HCT116 (cell line): Measurements from ENCODE around the gene PTGDS. TPM values are rescaled to one million over a fixed set of nuclear protein-coding genes. Genes with fewer than 3 reads are reported as not detected.

ENCODE experiments used
- ATAC-seq: fragments of 200-7000 bp; cut with Tn5 transposase; 2 replicates; pipeline ENCODE4 v1.9.1; 2020; ENCODE audit warnings: mild to moderate bottlenecking, moderate library complexity
- BruUV-seq: library from RNA; stranded (reverse); fragments of 400-500 nt; replicated peaks from 2 replicates; lab custom pipeline; 2021; lab: Mats Ljungman, UMichigan
- CTCF ChIA-PET: fragments of 300-600 bp; sonication (Branson Sonifier 250); formaldehyde crosslinking; loops from one replicate; lab custom pipeline; 2021; ENCODE audit warnings: antibody characterized with exemption; lab: Charles Lee
- POLR2A ChIA-PET: fragments of 300-600, 350-600 bp; sonication (Branson Sonifier 250); formaldehyde crosslinking; loops from one replicate; lab custom pipeline; 2021; ENCODE audit warnings: antibody characterized with exemption; lab: Charles Lee
- RAD21 ChIA-PET, 2 experiments: fragments of 300-600 bp; sonication (Branson Sonifier 250); formaldehyde crosslinking; loops; one replicate each; lab custom pipeline; 2023; ENCODE audit warnings: low total read pairs in 2 of 2; ENCODE audit not compliant: uncharacterized antibody in 2 of 2, unreplicated experiment in 2 of 2, low non-redundant PET in 1 of 2; lab: Charles Lee
- DNase-seq: peaks from one replicate; pipeline ENCODE4 v3.0.0-alpha.2; 2010; ENCODE audit warnings: low read depth, low spot score
- H2AFZ ChIP-seq: fragments of 200-600 bp; shearing (Covaris generic), sonication (generic); 2 replicates; pipeline ENCODE4 v1.6.1; 2017; ENCODE audit warnings: low read depth, mixed run types, mixed read lengths, antibody characterized with exemption, low read length; ENCODE audit not compliant: poor library complexity, severe bottlenecking
- H3K27ac ChIP-seq: 2 replicates; pipeline ENCODE4 v1.5.1; 2012; ENCODE audit warnings: low read depth, low read length
- H3K27me3 ChIP-seq: fragments of 200-600 bp; sonication (generic); 2 replicates; pipeline ENCODE4 v1.6.1; 2016; ENCODE audit warnings: mixed run types, low read length, mixed read lengths; ENCODE audit not compliant: insufficient read depth
- H3K36me3 ChIP-seq, 2 experiments: fragments of 200-500 bp in 1 of 2; fragments of 200-600 bp in 1 of 2; sonication (Bioruptor generic) in 1 of 2; sonication (generic) in 1 of 2; 2 replicates each; pipeline versions ENCODE4 v1.5.1 to v1.6.1; 2014 to 2016; ENCODE audit warnings: low read length in 2 of 2, inconsistent platforms in 1 of 2, mixed read lengths in 1 of 2, mixed run types in 1 of 2; ENCODE audit not compliant: insufficient read depth in 2 of 2, control insufficient read depth in 1 of 2
- H3K4me1 ChIP-seq, 2 experiments: fragments of 200-600 bp in 1 of 2; sonication (generic) in 1 of 2; 2 replicates each; pipeline versions ENCODE4 v1.5.1 to v1.6.1; 2012 to 2017; ENCODE audit warnings: low read length in 2 of 2, inconsistent platforms in 1 of 2, mild to moderate bottlenecking in 1 of 2, mixed read lengths in 1 of 2, mixed run types in 1 of 2, moderate library complexity in 1 of 2; ENCODE audit not compliant: insufficient read depth in 2 of 2, control insufficient read depth in 1 of 2
- H3K4me2 ChIP-seq: fragments of 200-600 bp; sonication (generic); 2 replicates; pipeline ENCODE4 v1.6.1; 2017; ENCODE audit warnings: mixed run types, low read length, mixed read lengths
- H3K4me3 ChIP-seq, 2 experiments: fragments of 200-600 bp in 1 of 2; sonication (generic) in 1 of 2; replicated peaks in 1 of 2; 2 replicates each; pipeline ENCODE4 v1.5.1; 2011 to 2016; ENCODE audit warnings: low read length in 2 of 2, control low read depth in 1 of 2, low read depth in 1 of 2, mild to moderate bottlenecking in 1 of 2, mixed read lengths in 1 of 2, mixed run types in 1 of 2
- H3K79me2 ChIP-seq: fragments of 200-600 bp; sonication (generic); 2 replicates; pipeline ENCODE4 v1.6.1; 2017; ENCODE audit warnings: mild to moderate bottlenecking, mixed run types, low read length, moderate library complexity, mixed read lengths; ENCODE audit not compliant: insufficient read depth
- H3K9ac ChIP-seq: fragments of 200-600 bp; sonication (generic); 2 replicates; pipeline ENCODE4 v1.6.1; 2016; ENCODE audit warnings: low read length, mixed read lengths
- H3K9me2 ChIP-seq: fragments of 200-600 bp; sonication (generic), shearing (Covaris generic); 2 replicates; pipeline ENCODE4 v1.6.1; 2017; ENCODE audit warnings: mixed run types, mild to moderate bottlenecking, moderate library complexity; ENCODE audit not compliant: insufficient read depth
- H3K9me3 ChIP-seq, 2 experiments: fragments of 200-500 bp in 1 of 2; fragments of 200-600 bp in 1 of 2; sonication (Bioruptor generic) in 1 of 2; sonication (generic) in 1 of 2; 2 replicates each; pipeline ENCODE4 v1.6.1; 2014 to 2017; ENCODE audit warnings: low read length in 2 of 2, mixed read lengths in 2 of 2, inconsistent platforms in 1 of 2, low read depth in 1 of 2, mild to moderate bottlenecking in 1 of 2, mixed run types in 1 of 2, moderate library complexity in 1 of 2; ENCODE audit not compliant: control insufficient read depth in 1 of 2, insufficient read depth in 1 of 2
- H4K20me1 ChIP-seq: fragments of 200-600 bp; sonication (generic), shearing (Covaris generic); 2 replicates; pipeline ENCODE4 v1.6.1; 2017; ENCODE audit warnings: mixed run types, mild to moderate bottlenecking, moderate library complexity; ENCODE audit not compliant: insufficient read depth
- ATF3 ChIP-seq: IDR thresholded peaks from 2 replicates; pipeline ENCODE4 v1.6.1; 2012
- CBX3 ChIP-seq: IDR thresholded peaks from 2 replicates; pipeline ENCODE4 v1.6.1; 2012; ENCODE audit warnings: low read depth
- EGR1 ChIP-seq: IDR thresholded peaks from 2 replicates; pipeline ENCODE4 v1.6.1; 2012; ENCODE audit warnings: low read depth
- ELF1 ChIP-seq: IDR thresholded peaks from 2 replicates; pipeline ENCODE4 v1.6.1; 2012; ENCODE audit warnings: low read depth, borderline replicate concordance
- EZH2 ChIP-seq: fragments of 200-600 bp; sonication (generic); IDR thresholded peaks from 2 replicates; pipeline ENCODE4 v1.6.1; 2017; ENCODE audit warnings: antibody characterized with exemption, mixed run types
- EZH2phosphoT487 ChIP-seq: fragments of 200-600 bp; IDR thresholded peaks from 2 replicates; pipeline ENCODE4 v1.6.1; 2018; ENCODE audit warnings: antibody characterized with exemption, borderline replicate concordance
- FOSL1 ChIP-seq: IDR thresholded peaks from 2 replicates; pipeline ENCODE4 v1.6.1; 2012; ENCODE audit warnings: low read depth
- JUND ChIP-seq: IDR thresholded peaks from 2 replicates; pipeline ENCODE4 v1.6.1; 2012
- POLR2A ChIP-seq: IDR thresholded peaks from 2 replicates; pipeline ENCODE4 v1.7.0; 2011; ENCODE audit warnings: borderline replicate concordance; ENCODE audit not compliant: insufficient read depth, insufficient read length; ENCODE audit errors: extremely low read depth
- REST ChIP-seq: IDR thresholded peaks from 2 replicates; pipeline ENCODE4 v1.6.1; 2012; ENCODE audit warnings: low read depth
- SIN3A ChIP-seq: IDR thresholded peaks from 2 replicates; pipeline ENCODE4 v1.6.1; 2012; ENCODE audit warnings: low read depth
- SP1 ChIP-seq: IDR thresholded peaks from 2 replicates; pipeline ENCODE4 v1.6.1; 2012; ENCODE audit warnings: low read depth
- SRF ChIP-seq: IDR thresholded peaks from 2 replicates; pipeline ENCODE4 v1.6.1; 2012; ENCODE audit warnings: low read depth
- TCF7L2 ChIP-seq: IDR thresholded peaks from 2 replicates; pipeline ENCODE4 v1.7.0; 2011; ENCODE audit warnings: borderline replicate concordance, inconsistent platforms; ENCODE audit not compliant: insufficient read depth, insufficient read length; ENCODE audit errors: extremely low read depth
- YY1 ChIP-seq: IDR thresholded peaks from 2 replicates; pipeline ENCODE4 v1.6.1; 2011; ENCODE audit warnings: low read length, low read depth, moderate library complexity, mild to moderate bottlenecking; ENCODE audit not compliant: insufficient replicate concordance; ENCODE audit errors: extremely low read depth
- ZBTB33 ChIP-seq: IDR thresholded peaks from 2 replicates; pipeline ENCODE4 v1.6.1; 2011; ENCODE audit warnings: mild to moderate bottlenecking, low read length, moderate library complexity; ENCODE audit not compliant: insufficient replicate concordance; ENCODE audit errors: extremely low read depth
- ZFX ChIP-seq: fragments of 450-650 bp; IDR thresholded peaks from 2 replicates; pipeline ENCODE4 v1.6.1; 2017
- ZNF274 ChIP-seq: fragments of 200-500 bp; sonication (Bioruptor generic); IDR thresholded peaks from 2 replicates; pipeline ENCODE4 v1.6.1; 2014; ENCODE audit warnings: mild to moderate bottlenecking, low read depth, low read length, inconsistent platforms
- intact Hi-C: fragments of 100-400 bp; cut with micrococcal nuclease; formaldehyde crosslinking; loops from 2 replicates; pipeline ENCODE4 v1.10.0; 2022
- total RNA-seq: library from RNA; stranded (reverse); gene quantifications from one replicate; pipeline ENCODE4 v1.2.1, GENCODE V29; 2021; ENCODE audit not compliant: unreplicated experiment

Gene PTGDS
- total RNA-seq, 1 experiment from 2014 or later, result 3.1 TPM

GRCh38 chr9:137026828-137027227 is 49.5 kb downstream of the PTGDS start:
- Histone ChIP-seq H3K4me3 (peak overlapping the region; percentile 63 to 87), H2AFZ (no peak overlapping the region), H3K27ac (peak overlapping the region; percentile 85), H3K27me3 (no peaks in the 10 kb centered on the region), H3K9me2 (no peaks in the 10 kb centered on the region), H3K9me3 (no peaks in the 10 kb centered on the region), H3K4me2 (peak overlapping the region; percentile 100), H3K79me2 (peaks cover 31% of the 10 kb centered on the region), H3K4me1 (peaks cover 37 to 58% of the 10 kb centered on the region in 2 experiments), H3K36me3 (no peaks in the 10 kb centered on the region), H3K9ac (peak overlapping the region; percentile 93), H4K20me1 (no peaks in the 10 kb centered on the region)
- ChIA-PET RAD21 (no interaction called here), CTCF (interaction anchor here (0.7 to 1.7 kb wide), 3 partner anchors 20 to 268 kb away, joined by 3 to 5 read pairs (median 4); partner anchors contain the start of genes LCN8 and NPDC1), POLR2A (no interaction called here)
- BruUV-seq, result TSS peak; percentile 40
- intact Hi-C loops, result loop anchor here (5.0 kb wide), 1 partner anchor 180 kb away; the partner anchor contains the start of gene PHPT1
- DNase-seq (no peak), ATAC-seq (no peak)
- TF ChIP-seq FOSL1 (no peak), POLR2A (no peak), JUND (no peak), TCF7L2 (no peak), SRF (no peak), ZBTB33 (no peak), SIN3A (no peak), EZH2 (no peak), SP1 (no peak), EGR1 (no peak), REST (no peak), CBX3 (no peak), ELF1 (no peak), ZFX (no peak), EZH2phosphoT487 (no peak), YY1 (no peak), ZNF274 (no peak), ATF3 (no peak)
